ENCODE results near the gene CHRNA9.
"Not testable (repeated sequence)": the region's sequence is repeated elsewhere in the genome, so short reads cannot be mapped to it uniquely, and the experiment has no call there.

The CHRNA9 gene, protein sequence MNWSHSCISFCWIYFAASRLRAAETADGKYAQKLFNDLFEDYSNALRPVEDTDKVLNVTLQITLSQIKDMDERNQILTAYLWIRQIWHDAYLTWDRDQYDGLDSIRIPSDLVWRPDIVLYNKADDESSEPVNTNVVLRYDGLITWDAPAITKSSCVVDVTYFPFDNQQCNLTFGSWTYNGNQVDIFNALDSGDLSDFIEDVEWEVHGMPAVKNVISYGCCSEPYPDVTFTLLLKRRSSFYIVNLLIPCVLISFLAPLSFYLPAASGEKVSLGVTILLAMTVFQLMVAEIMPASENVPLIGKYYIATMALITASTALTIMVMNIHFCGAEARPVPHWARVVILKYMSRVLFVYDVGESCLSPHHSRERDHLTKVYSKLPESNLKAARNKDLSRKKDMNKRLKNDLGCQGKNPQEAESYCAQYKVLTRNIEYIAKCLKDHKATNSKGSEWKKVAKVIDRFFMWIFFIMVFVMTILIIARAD

DNA sequence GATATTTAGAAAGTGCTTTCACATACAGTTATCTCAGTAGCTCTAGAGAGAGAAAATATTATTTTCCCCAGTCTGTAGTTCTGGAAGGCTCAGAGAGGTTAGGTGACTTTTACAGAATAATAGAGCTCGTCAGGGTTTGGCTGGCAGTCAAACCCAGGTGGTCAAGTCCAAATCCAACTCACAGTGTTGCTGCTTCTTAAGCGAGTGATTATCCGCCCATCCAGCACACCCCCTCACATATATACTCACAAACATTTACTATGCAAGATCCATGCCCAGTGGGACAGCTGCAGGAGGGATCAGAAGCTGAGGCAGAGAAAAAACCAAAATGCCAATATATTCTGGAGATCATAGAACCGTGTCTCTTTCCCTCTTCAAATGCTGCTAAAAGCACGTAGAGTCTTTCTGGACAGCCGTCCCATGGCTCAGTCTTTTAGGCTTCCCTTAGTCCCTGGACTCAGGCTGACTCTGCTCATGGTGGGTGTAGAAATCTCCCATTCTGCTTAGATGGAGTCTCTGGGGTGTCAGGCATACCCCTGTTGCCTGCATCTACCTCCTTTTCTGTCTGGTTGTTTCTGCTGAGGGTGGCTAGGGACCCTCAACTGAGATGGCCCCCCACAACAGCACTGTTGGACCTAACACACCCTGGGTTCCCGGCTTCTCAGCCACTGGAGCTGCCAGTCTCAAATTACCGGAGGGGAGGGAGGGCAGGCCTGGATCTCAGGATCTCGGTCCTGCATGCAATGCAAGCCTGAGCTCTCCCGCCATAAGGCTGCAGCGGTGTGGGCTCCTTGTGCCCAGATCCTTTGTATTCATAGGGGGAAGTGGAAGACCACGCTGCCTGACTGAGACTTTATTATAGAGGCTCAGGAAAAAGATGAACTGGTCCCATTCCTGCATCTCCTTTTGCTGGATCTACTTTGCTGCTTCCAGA is at the start of gene CHRNA9:
TSS of gene CHRNA9 (plus strand) at position 743 of the 934 bp plus-strand sequence. CDS start at position 878, 135 bp downstream.
- no peak within 1 kb of the TSS for H3K4me3 Mint-ChIP-seq
- peaks cover 4% of the 10 kb centered on the region for H3K4me1 Mint-ChIP-seq
- H3K27ac Mint-ChIP-seq: no peak within 1 kb of the TSS
- no peaks in the 10 kb centered on the region for H3K27me3 Mint-ChIP-seq
- no peaks in the 10 kb centered on the region for H3K36me3 Mint-ChIP-seq
- no peaks in the 10 kb centered on the region for H3K9me3 Mint-ChIP-seq

- H3K36me3 Mint-ChIP-seq: peaks cover 2% of the 10 kb centered on the region
- peaks cover 2% of the 10 kb centered on the region for H3K9me3 Mint-ChIP-seq
- no peaks in the 10 kb centered on the region for H3K27me3 Mint-ChIP-seq
- no peak overlapping the region for H3K4me3 Mint-ChIP-seq
- H3K4me1 Mint-ChIP-seq: peaks cover 98% of the 10 kb centered on the region
- H3K27ac Mint-ChIP-seq: peak overlapping the region; percentile 92
These were observed 49.4 kb upstream of the CHRNA9 start for GRCh38 chr4:40285692-40286091.

GRCh38 chr4:40288566-40288965 is 46.6 kb upstream of the CHRNA9 start:
- Mint-ChIP-seq H3K4me3 (peak overlapping the region; percentile 75), H3K27ac (peak overlapping the region; percentile 96), H3K9me3 (no peaks in the 10 kb centered on the region), H3K4me1 (peaks cover 96% of the 10 kb centered on the region), H3K36me3 (peaks cover 2% of the 10 kb centered on the region), H3K27me3 (no peaks in the 10 kb centered on the region)

GRCh38 chr4:40289366-40290188 is 45.6 kb upstream of the CHRNA9 start:
- Mint-ChIP-seq H3K27ac (peak overlapping the region; percentile 96), H3K9me3 (no peaks in the 10 kb centered on the region), H3K36me3 (peaks cover under 1% of the 10 kb centered on the region), H3K4me3 (peak overlapping the region; percentile 75), H3K27me3 (no peaks in the 10 kb centered on the region), H3K4me1 (peaks cover 87% of the 10 kb centered on the region)

DNA sequence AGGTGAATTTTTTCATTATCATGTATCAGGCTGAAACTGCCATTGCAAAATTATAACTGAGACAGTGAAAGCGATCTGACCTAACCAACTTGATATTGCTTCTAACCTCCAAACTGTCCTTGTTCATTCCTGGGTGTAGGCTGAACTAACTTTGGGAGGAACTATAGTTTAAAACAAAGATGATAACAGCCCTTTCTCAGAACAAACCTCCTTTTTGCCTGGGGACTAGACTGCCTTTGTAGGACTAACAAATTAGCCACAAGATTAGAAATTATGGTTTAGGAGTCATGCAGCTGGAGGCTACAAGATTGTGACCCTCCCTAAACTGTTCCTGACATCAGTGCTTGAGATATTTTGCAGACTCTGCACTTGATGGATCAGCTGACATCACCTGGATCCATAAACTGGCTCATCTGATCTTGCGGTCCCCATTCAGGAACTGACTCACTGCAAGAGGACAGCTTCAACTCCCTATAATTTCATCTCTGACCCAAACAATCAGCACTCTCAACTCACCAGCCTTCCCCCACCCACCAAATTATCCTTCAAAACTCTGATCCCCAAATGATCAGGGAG is 44.4 kb upstream of the CHRNA9 start:
- Mint-ChIP-seq H3K27ac (peak overlapping the region; percentile 96), H3K4me3 (peak overlapping the region; percentile 35), H3K4me1 (peaks cover 76% of the 10 kb centered on the region)
- H3K27me3 Mint-ChIP-seq, H3K36me3 Mint-ChIP-seq, H3K9me3 Mint-ChIP-seq: not testable (repeated sequence)

DNA sequence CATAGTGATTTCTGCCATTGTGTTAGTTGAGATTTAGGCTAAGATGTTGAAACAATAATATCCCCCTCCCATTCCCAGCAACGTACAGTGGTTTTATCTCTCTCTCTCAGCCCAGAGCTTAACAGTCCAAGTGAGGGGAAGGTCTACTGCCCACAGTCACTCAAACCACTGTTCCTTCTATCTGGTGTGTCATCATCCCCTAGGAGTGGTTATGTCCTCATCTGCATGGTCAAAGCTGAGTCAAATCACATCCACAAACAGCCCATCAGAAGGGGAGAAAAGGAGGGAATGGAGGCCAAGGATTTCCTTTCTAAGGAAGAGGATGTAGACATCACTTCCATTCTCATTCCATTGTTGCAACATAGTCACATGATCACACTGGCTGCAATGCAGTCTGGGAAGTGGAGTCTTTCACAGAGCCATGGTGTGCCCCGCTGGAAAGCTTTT is 42.8 kb upstream of the CHRNA9 start:
- Mint-ChIP-seq H3K27ac (peak overlapping the region; percentile 9), H3K4me1 (peaks cover 65% of the 10 kb centered on the region), H3K4me3 (no peak overlapping the region), H3K9me3 (no peaks in the 10 kb centered on the region), H3K36me3 (no peaks in the 10 kb centered on the region), H3K27me3 (no peaks in the 10 kb centered on the region)

DNA sequence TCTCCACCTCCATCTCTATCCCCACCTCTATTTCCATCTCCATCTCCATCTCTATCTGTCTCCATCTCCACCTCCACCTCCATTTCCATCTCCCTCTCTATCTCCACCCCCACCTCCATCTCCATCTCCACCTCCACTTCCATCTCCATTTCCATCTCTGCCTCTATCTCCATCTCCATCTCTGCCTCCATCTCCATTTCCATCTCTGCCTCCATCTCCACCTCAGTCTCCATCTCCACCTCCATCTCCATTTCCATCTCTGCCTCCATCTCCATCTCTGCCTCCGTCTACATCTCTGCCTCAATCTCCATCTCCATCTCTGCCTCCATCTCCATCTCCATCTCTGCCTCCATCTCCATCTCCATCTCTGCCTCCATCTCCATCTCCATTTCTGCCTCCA is 40.8 kb upstream of the CHRNA9 start:
- no peaks in the 10 kb centered on the region for H3K27me3 Mint-ChIP-seq
- no peak overlapping the region for H3K4me3 Mint-ChIP-seq
- H3K36me3 Mint-ChIP-seq: no peaks in the 10 kb centered on the region
- H3K9me3 Mint-ChIP-seq: no peaks in the 10 kb centered on the region
- H3K4me1 Mint-ChIP-seq: peaks cover 63% of the 10 kb centered on the region
- no peak overlapping the region for H3K27ac Mint-ChIP-seq

DNA sequence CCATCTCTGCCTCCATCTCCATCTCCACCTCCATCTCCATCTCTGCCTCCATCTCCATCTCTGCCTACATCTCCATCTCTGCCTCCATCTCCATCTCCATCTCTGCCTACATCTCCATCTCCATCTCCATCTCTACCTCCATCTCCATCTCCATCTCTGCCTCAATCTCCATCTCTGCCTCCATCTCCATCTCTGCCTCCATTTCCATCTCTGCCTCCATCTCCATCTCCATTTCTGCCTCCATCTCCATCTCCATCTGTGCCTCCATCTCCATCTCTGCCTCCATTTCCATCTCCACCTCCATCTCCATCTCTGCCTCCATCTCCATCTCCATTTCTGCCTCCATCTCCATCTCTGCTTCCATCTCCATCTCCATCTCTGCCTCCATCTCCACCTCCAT is 40.1 kb upstream of the CHRNA9 start:
- H3K4me3 Mint-ChIP-seq, H3K27ac Mint-ChIP-seq, H3K27me3 Mint-ChIP-seq, H3K36me3 Mint-ChIP-seq, H3K9me3 Mint-ChIP-seq: not testable (repeated sequence)
- peaks cover 63% of the 10 kb centered on the region for H3K4me1 Mint-ChIP-seq

- Mint-ChIP-seq H3K4me1 (peaks cover 63% of the 10 kb centered on the region), H3K27me3 (no peaks in the 10 kb centered on the region), H3K4me3 (no peak overlapping the region), H3K36me3 (no peaks in the 10 kb centered on the region), H3K27ac (no peak overlapping the region), H3K9me3 (no peaks in the 10 kb centered on the region)
These were observed 39.6 kb upstream of the CHRNA9 start for GRCh38 chr4:40295572-40295971.

GRCh38 chr4:40299126-40299525 is 36.0 kb upstream of the CHRNA9 start:
- Mint-ChIP-seq H3K27ac (no peak overlapping the region), H3K4me1 (peaks cover 63% of the 10 kb centered on the region), H3K27me3 (no peaks in the 10 kb centered on the region), H3K9me3 (peaks cover 5% of the 10 kb centered on the region), H3K4me3 (no peak overlapping the region), H3K36me3 (peaks cover 2% of the 10 kb centered on the region)

DNA sequence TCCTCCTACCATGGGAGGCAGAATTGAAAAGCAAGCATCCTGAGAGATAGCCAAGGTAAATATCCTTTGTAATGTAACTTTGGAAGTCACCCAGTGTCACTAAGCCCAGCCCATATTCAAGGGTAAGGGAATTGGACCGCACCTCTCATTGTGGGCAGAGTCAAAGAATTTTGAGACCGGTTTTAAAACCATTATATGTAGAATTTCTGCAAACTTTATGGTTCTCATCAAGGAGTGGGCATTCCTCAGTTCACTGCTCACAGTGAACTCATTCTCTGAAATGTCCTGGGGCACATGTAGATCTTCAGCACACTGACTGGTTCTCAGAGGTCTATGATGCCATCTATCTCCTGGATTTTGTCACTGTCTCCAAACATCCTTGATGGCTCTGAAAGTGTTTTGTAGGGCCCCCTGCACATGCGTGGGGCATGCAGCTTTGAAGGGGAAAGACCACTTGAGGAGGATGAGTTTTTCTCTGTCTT is 35.3 kb upstream of the CHRNA9 start:
- H3K4me1 Mint-ChIP-seq: peaks cover 69% of the 10 kb centered on the region
- H3K9me3 Mint-ChIP-seq: peaks cover 5% of the 10 kb centered on the region
- peaks cover 2% of the 10 kb centered on the region for H3K36me3 Mint-ChIP-seq
- H3K27ac Mint-ChIP-seq: peak overlapping the region; percentile 97
- H3K27me3 Mint-ChIP-seq: no peaks in the 10 kb centered on the region
- H3K4me3 Mint-ChIP-seq: no peak overlapping the region

GRCh38 chr4:40300371-40301162 is 34.6 kb upstream of the CHRNA9 start:
- Mint-ChIP-seq H3K27ac (peak overlapping the region; percentile 97), H3K9me3 (peaks cover 5% of the 10 kb centered on the region), H3K36me3 (peaks cover 2% of the 10 kb centered on the region), H3K27me3 (no peaks in the 10 kb centered on the region), H3K4me1 (peaks cover 76% of the 10 kb centered on the region), H3K4me3 (peak overlapping the region; percentile 23)

DNA sequence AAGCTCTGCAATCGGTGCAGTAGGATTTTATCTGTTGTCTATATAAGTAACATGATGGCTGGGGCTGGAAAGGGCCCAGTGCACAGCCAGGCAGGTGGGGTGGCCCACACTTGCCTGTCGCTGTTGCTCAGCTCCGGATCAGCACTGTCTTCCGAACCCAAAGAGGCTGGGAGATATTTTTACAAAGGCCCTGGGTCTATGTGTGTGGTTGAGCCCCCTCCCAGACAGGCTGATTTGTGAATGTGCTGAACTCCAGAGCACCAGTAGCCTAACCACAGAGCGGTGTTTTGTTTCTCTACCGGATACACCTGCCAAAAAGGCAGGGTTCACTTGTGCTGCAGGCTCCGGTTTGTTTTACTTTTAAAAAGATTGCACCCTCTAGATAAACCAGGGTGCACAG is 33.5 kb upstream of the CHRNA9 start:
- Mint-ChIP-seq H3K36me3 (peaks cover 2% of the 10 kb centered on the region), H3K27ac (peak overlapping the region; percentile 97), H3K9me3 (peaks cover 5% of the 10 kb centered on the region), H3K4me3 (peak overlapping the region; percentile 76), H3K4me1 (peaks cover 87% of the 10 kb centered on the region), H3K27me3 (no peaks in the 10 kb centered on the region)

DNA sequence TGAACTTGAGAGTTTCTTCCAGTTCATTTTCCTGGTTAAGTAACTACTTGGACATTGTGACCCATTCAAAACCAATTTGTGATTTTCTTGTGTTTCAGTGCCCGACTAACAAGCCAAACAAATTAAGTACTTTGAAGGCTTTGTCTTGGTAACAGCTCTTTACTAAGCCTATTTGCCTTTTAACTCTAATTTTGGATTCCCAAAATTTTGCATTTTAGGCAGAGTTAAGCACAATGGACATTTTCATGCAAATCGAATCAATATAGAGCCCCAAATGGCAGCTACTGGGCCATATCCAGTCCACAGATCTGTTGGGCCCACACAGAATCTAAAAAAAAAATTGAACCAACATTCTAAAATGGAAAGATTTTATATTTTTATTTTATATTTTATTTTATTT is 31.4 kb upstream of the CHRNA9 start:
- Mint-ChIP-seq H3K36me3 (peaks cover 2% of the 10 kb centered on the region), H3K9me3 (peaks cover 5% of the 10 kb centered on the region), H3K27me3 (no peaks in the 10 kb centered on the region), H3K4me3 (no peak overlapping the region), H3K4me1 (peaks cover 89% of the 10 kb centered on the region), H3K27ac (peak overlapping the region; percentile 62)

Data from activated naive CD4-positive, alpha-beta T cell treated with anti-CD3 and anti-CD28 coated beads, Interleukin-2, amount 50 U/mL, for 24 hours (primary cell).